ENCODE data around the gene MS4A3. TPM values are rescaled to one million over a fixed set of nuclear protein-coding genes. Genes with fewer than 3 reads are reported as not detected.

The MS4A3 gene
- total RNA-seq, 1 donor from 2014 or later: not detected

GRCh38 chr11:60118338-60118737 lies 61.9 kb downstream of the MS4A3 start:
- DNase-seq (ENCODE audit: low read depth, low spot score): no peak
- TF ChIP-seq, protein P1, sequence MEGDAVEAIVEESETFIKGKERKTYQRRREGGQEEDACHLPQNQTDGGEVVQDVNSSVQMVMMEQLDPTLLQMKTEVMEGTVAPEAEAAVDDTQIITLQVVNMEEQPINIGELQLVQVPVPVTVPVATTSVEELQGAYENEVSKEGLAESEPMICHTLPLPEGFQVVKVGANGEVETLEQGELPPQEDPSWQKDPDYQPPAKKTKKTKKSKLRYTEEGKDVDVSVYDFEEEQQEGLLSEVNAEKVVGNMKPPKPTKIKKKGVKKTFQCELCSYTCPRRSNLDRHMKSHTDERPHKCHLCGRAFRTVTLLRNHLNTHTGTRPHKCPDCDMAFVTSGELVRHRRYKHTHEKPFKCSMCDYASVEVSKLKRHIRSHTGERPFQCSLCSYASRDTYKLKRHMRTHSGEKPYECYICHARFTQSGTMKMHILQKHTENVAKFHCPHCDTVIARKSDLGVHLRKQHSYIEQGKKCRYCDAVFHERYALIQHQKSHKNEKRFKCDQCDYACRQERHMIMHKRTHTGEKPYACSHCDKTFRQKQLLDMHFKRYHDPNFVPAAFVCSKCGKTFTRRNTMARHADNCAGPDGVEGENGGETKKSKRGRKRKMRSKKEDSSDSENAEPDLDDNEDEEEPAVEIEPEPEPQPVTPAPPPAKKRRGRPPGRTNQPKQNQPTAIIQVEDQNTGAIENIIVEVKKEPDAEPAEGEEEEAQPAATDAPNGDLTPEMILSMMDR (conservative IDR thresholded peaks at IDR 0.05): no peak
- no peak overlapping the region for H3K4me3 Mint-ChIP-seq

DNA sequence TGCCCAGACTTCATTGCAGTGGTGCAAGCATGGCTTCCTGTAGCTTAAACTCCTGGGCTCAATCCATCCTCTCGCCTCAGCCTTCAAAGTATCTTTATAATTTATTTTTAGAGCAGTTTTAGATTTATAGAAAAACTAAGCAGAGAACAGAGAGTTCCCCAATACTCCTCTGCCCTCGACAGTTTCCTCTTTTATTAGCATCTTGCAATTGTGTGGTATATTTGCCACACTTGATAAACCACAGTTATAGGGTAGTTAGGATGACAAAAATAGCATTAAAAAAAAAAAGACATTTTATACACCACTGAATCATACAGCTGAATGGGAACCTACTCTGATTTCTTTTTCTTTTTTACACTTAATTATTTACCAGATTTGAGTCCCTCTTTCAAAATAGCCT lies 63.2 kb downstream of the MS4A3 start:
- Mint-ChIP-seq H3K4me1 (peaks cover 4% of the 10 kb centered on the region), H3K36me3 (ENCODE audit: low read depth) (no peaks in the 10 kb centered on the region), H3K9me3 (no peaks in the 10 kb centered on the region), H3K27ac (ENCODE audit: unreplicated experiment) (no peak overlapping the region), H3K4me3 (no peak overlapping the region), H3K27me3 (ENCODE audit: low read depth) (no peaks in the 10 kb centered on the region)
- no peak for DNase-seq (ENCODE audit: low read depth, low spot score)
- TF ChIP-seq, protein P1 (conservative IDR thresholded peaks at IDR 0.05): no peak

More at GRCh38 chr11:60118338-60118737, 61.9 kb downstream of the MS4A3 start:
- H3K36me3 Mint-ChIP-seq (ENCODE audit: low read depth): no peaks in the 10 kb centered on the region
- no peaks in the 10 kb centered on the region for H3K27me3 Mint-ChIP-seq (ENCODE audit: low read depth)
- no peaks in the 10 kb centered on the region for H3K9me3 Mint-ChIP-seq
- no peak overlapping the region for H3K27ac Mint-ChIP-seq (ENCODE audit: unreplicated experiment)
- H3K4me1 Mint-ChIP-seq: peaks cover 8% of the 10 kb centered on the region

Other genes starting within 250 kb of the MS4A3 start
- gene MRPL16, start 245.9 kb upstream of the MS4A3 start, total RNA-seq: 44.4 and 45.6 TPM in 2 replicates
- not detected in 2 replicates for gene CBLIF, start 211.2 kb upstream of the MS4A3 start, total RNA-seq
- not detected in 2 replicates for gene TCN1, start 190.2 kb upstream of the MS4A3 start, total RNA-seq
- not detected in 2 replicates for gene OOSP3, start 177.9 kb upstream of the MS4A3 start, total RNA-seq
- not detected in 2 replicates for gene OOSP1, start 118.2 kb upstream of the MS4A3 start, total RNA-seq
- not detected in 2 replicates for gene OOSP4A, start 92.6 kb upstream of the MS4A3 start, total RNA-seq
- gene OOSP4B, start 39.5 kb upstream of the MS4A3 start, total RNA-seq: not detected in 2 replicates
- gene OOSP2, start 16.3 kb upstream of the MS4A3 start, total RNA-seq: not detected in 2 replicates
- gene MS4A2, start 32.0 kb downstream of the MS4A3 start, total RNA-seq: not detected in 2 replicates
- not detected in 2 replicates for gene MS4A6A, start 126.4 kb downstream of the MS4A3 start, total RNA-seq
- 0.27 and 0.28 TPM in 2 replicates for gene MS4A4E, start 186.5 kb downstream of the MS4A3 start, total RNA-seq
- not detected in 2 replicates for gene MS4A4A, start 224.0 kb downstream of the MS4A3 start, total RNA-seq